ENCODE results near the gene SLC12A9.

SLC12A9 gene

GRCh38 chr7:100864263-100864845 lies 11.8 kb downstream of the SLC12A9 start:
- no peak for DNase-seq

GRCh38 chr7:100865372-100865911 lies 12.9 kb downstream of the SLC12A9 start:
- peak; percentile 68 for DNase-seq

GRCh38 chr7:100865938-100866728 lies 13.6 kb downstream of the SLC12A9 start:
- DNase-seq = no peak

- no peak for DNase-seq
Observed at GRCh38 chr7:100866729-100867039, 14.2 kb downstream of the SLC12A9 start.

GRCh38 chr7:100867040-100867775 lies 14.7 kb downstream of the SLC12A9 start, which contains the start of gene TRIP6:
Gene TRIP6 (plus strand): TSS chr7:100867387. CDS start chr7:100867498, 111 bp downstream.
- DNase-seq = peak; percentile 45

- no peak for DNase-seq
Observed at GRCh38 chr7:100867776-100868485, 15.4 kb downstream of the SLC12A9 start.

- DNase-seq = no peak
Observed at GRCh38 chr7:100873599-100874299, 21.2 kb downstream of the SLC12A9 start.

GRCh38 chr7:100874300-100874576 lies 21.7 kb downstream of the SLC12A9 start:
- no peak for DNase-seq

- DNase-seq = peak; percentile 98
Observed at GRCh38 chr7:100874577-100875355, 22.3 kb downstream of the SLC12A9 start, which contains the start of gene SRRT. Gene SRRT (plus strand): TSS chr7:100875103. CDS start chr7:100875591, 488 bp downstream.

GRCh38 chr7:100875356-100875751 lies 22.8 kb downstream of the SLC12A9 start:
- no peak for DNase-seq

GRCh38 chr7:100878013-100878412 lies 25.5 kb downstream of the SLC12A9 start:
- DNase-seq = no peak

- DNase-seq = no peak
Observed at GRCh38 chr7:100878685-100879084, 26.2 kb downstream of the SLC12A9 start.

- DNase-seq = no peak
Observed at GRCh38 chr7:100879685-100880261, 27.3 kb downstream of the SLC12A9 start.

GRCh38 chr7:100880645-100881044 lies 28.1 kb downstream of the SLC12A9 start:
- no peak for DNase-seq

GRCh38 chr7:100881136-100881535 lies 28.6 kb downstream of the SLC12A9 start:
- DNase-seq = no peak

- DNase-seq = no peak
Observed at GRCh38 chr7:100882201-100882600, 29.7 kb downstream of the SLC12A9 start.

- no peak for DNase-seq
Observed at GRCh38 chr7:100882785-100883526, 30.4 kb downstream of the SLC12A9 start.

- no peak for DNase-seq
Observed at GRCh38 chr7:100884736-100885439, 32.4 kb downstream of the SLC12A9 start.

GRCh38 chr7:100885440-100886141 lies 33.1 kb downstream of the SLC12A9 start:
- DNase-seq = no peak

Measured in NCI-H1048 (cell line).